ENCODE results near the gene ZIK1. TPM values are rescaled to one million over a fixed set of nuclear protein-coding genes. Genes with fewer than 3 reads are reported as not detected.

ZIK1 gene
- total and polyA plus RNA-seq, 9 of the 15 experiments (the other 6 are each of a cell fraction or from before 2014, with no cell fraction given): 0.03 to 0.42 (median 0.15) TPM; not detected in 1

DNA sequence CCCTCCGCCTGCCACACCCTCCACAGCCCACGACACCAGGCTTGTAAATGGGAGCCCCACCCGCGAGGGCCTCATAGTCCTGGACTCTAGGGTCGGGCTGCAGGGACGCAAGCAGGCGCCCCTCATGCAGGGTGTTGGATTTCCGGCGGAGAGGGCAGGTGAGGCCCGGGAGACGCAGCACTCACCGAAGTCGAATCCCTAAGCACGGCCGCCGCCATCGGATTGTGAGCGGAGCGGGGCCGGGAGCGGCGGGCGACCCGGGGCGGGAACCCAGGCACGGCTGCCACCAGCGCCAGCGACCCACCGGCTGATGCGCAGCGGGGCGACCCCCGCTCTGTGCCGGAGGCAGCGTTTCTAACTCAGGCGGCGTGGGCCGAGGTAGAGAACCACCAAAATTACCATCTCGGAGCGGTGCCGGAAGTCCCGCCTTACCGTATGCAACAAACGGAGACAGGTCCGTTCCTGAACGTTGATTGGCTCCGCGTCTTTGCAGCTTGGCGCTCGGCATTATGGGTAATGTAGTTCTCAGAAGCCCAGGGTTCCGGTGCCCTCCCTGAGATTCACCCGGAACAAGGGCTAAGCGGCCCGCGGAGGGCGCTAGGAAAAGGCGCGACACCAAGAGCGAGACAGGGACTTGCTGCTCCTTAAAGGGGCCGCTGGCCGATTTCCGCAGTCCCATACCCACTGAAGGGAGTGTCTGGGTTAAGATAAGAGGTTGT, 5.3 kb upstream of the ZIK1 start, which contains the start of gene ZNF416 (continued):
- TF ChIP-seq, protein P1, sequence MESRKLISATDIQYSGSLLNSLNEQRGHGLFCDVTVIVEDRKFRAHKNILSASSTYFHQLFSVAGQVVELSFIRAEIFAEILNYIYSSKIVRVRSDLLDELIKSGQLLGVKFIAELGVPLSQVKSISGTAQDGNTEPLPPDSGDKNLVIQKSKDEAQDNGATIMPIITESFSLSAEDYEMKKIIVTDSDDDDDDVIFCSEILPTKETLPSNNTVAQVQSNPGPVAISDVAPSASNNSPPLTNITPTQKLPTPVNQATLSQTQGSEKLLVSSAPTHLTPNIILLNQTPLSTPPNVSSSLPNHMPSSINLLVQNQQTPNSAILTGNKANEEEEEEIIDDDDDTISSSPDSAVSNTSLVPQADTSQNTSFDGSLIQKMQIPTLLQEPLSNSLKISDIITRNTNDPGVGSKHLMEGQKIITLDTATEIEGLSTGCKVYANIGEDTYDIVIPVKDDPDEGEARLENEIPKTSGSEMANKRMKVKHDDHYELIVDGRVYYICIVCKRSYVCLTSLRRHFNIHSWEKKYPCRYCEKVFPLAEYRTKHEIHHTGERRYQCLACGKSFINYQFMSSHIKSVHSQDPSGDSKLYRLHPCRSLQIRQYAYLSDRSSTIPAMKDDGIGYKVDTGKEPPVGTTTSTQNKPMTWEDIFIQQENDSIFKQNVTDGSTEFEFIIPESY (CRISPR knock-in tag; IDR thresholded peaks at IDR 0.05): peak; percentile 55; the same call in 1 of the 2 replicates
- no peak for TF ChIP-seq RBM39 (optimal IDR thresholded peaks at IDR 0.05; ENCODE audit: low read depth, low read length)
- TF ChIP-seq, protein P2, sequence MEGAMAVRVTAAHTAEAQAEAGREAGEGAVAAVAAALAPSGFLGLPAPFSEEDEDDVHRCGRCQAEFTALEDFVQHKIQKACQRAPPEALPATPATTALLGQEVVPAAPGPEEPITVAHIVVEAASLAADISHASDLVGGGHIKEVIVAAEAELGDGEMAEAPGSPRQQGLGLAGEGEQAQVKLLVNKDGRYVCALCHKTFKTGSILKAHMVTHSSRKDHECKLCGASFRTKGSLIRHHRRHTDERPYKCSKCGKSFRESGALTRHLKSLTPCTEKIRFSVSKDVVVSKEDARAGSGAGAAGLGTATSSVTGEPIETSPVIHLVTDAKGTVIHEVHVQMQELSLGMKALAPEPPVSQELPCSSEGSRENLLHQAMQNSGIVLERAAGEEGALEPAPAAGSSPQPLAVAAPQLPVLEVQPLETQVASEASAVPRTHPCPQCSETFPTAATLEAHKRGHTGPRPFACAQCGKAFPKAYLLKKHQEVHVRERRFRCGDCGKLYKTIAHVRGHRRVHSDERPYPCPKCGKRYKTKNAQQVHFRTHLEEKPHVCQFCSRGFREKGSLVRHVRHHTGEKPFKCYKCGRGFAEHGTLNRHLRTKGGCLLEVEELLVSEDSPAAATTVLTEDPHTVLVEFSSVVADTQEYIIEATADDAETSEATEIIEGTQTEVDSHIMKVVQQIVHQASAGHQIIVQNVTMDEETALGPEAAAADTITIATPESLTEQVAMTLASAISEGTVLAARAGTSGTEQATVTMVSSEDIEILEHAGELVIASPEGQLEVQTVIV (CRISPR knock-in tag; IDR thresholded peaks at IDR 0.05; ENCODE audit: borderline replicate concordance): no peak
- TF ChIP-seq PYGO2 (tag; IDR thresholded peaks at IDR 0.05): no peak
- no peak for TF ChIP-seq NFIC (IDR thresholded peaks at IDR 0.05)
- no peak for TF ChIP-seq FOXJ2 (tag; IDR thresholded peaks at IDR 0.05)
- TF ChIP-seq, protein P3, sequence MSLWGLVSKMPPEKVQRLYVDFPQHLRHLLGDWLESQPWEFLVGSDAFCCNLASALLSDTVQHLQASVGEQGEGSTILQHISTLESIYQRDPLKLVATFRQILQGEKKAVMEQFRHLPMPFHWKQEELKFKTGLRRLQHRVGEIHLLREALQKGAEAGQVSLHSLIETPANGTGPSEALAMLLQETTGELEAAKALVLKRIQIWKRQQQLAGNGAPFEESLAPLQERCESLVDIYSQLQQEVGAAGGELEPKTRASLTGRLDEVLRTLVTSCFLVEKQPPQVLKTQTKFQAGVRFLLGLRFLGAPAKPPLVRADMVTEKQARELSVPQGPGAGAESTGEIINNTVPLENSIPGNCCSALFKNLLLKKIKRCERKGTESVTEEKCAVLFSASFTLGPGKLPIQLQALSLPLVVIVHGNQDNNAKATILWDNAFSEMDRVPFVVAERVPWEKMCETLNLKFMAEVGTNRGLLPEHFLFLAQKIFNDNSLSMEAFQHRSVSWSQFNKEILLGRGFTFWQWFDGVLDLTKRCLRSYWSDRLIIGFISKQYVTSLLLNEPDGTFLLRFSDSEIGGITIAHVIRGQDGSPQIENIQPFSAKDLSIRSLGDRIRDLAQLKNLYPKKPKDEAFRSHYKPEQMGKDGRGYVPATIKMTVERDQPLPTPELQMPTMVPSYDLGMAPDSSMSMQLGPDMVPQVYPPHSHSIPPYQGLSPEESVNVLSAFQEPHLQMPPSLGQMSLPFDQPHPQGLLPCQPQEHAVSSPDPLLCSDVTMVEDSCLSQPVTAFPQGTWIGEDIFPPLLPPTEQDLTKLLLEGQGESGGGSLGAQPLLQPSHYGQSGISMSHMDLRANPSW (CRISPR knock-in tag; IDR thresholded peaks at IDR 0.05): no peak
- no peak for TF ChIP-seq ETV6 (IDR thresholded peaks at IDR 0.05; ENCODE audit: borderline replicate concordance in 1 of 2, low read depth in 2 of 2, low read length in 1 of 2)
- TF ChIP-seq ETV6 (CRISPR knock-in tag; IDR thresholded peaks at IDR 0.05; ENCODE audit: borderline replicate concordance): no peak
- TF ChIP-seq, protein P4, sequence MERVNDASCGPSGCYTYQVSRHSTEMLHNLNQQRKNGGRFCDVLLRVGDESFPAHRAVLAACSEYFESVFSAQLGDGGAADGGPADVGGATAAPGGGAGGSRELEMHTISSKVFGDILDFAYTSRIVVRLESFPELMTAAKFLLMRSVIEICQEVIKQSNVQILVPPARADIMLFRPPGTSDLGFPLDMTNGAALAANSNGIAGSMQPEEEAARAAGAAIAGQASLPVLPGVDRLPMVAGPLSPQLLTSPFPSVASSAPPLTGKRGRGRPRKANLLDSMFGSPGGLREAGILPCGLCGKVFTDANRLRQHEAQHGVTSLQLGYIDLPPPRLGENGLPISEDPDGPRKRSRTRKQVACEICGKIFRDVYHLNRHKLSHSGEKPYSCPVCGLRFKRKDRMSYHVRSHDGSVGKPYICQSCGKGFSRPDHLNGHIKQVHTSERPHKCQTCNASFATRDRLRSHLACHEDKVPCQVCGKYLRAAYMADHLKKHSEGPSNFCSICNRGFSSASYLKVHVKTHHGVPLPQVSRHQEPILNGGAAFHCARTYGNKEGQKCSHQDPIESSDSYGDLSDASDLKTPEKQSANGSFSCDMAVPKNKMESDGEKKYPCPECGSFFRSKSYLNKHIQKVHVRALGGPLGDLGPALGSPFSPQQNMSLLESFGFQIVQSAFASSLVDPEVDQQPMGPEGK (CRISPR knock-in tag; IDR thresholded peaks at IDR 0.05; ENCODE audit: borderline replicate concordance): no peak
- TF ChIP-seq ZNF133 (CRISPR knock-in tag; IDR thresholded peaks at IDR 0.05): no peak
- TF ChIP-seq ZFX (CRISPR knock-in tag; IDR thresholded peaks at IDR 0.05): peak; percentile 54
- no peak for TF ChIP-seq TAF1 (IDR thresholded peaks at IDR 0.05; ENCODE audit: control insufficient read depth, extremely low read depth, insufficient read depth, low read length, severe bottlenecking)
- TF ChIP-seq SAP30 (IDR thresholded peaks at IDR 0.05; ENCODE audit: borderline replicate concordance, insufficient read depth, low read depth, low read length, poor library complexity, severe bottlenecking): peak; percentile 49

Measured in K562 (cell line).